KBM-7 (cell line): Measurements from ENCODE around the gene HIC1.

Source experiments
- DNase-seq: peaks from one replicate; pipeline ENCODE4 v3.0.0-alpha.2; 2015
- in situ Hi-C: fragments of 300-500 bp; cut with MboI; formaldehyde crosslinking; loops from 2 replicates; pipeline ENCODE4 v1.14.3; 2020; ENCODE audit warnings: low sequenced_read_pairs, low pct_unique_long_range_greater_than_20kb, mixed read lengths

Gene HIC1

GRCh38 chr17:2110436-2110835, 55.5 kb downstream of the HIC1 start:
- no peak for DNase-seq
- in situ Hi-C loops: no loop called here

GRCh38 chr17:2111691-2112090, 56.8 kb downstream of the HIC1 start:
- DNase-seq: no peak
- in situ Hi-C loops: no loop called here
